Measurements from ENCODE around the gene CDH22. TPM values are rescaled to one million over a fixed set of nuclear protein-coding genes. Genes with fewer than 3 reads are reported as not detected.

The CDH22 gene
- total RNA-seq, 2 donors from 2014 or later: 0.07 TPM; not detected in 1

DNA sequence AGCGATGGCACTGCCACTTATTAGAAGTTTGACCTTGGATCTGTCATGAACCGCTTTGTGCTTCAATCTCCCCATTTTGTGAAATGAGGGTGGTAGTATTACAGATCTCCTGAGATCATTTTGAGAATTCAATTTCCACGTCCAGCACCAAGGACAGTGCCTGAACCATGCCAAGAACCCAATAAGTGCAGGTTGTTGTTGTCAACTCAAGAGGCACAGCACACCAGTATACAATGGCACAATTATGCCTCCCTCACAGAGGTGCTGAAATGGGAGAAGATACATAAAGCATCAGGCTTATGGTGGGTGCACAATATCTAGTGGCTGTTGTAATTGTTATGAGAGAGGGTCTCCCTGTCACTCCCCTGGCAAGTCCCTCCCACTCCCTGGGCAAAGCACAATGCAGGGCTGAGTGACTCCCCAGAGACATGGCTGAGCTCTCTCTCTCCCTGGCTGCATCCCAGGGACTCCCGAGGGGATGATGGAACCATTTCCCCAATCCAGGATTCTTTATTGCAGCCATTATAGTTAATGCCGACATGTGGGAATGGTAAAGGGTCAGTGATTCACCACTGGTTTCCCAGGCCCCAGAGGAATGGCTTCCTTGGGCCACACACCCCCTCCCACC is 78.7 kb downstream of the CDH22 start:
- ATAC-seq: no peak
- no peak for DNase-seq (ENCODE audit: low spot score in 2 of 2)
- Mint-ChIP-seq H3K36me3 (no peaks in the 10 kb centered on the region), H3K27ac (no peak overlapping the region), H3K9me3 (peaks cover 0 to 4% of the 10 kb centered on the region in 2 donors)

DNA sequence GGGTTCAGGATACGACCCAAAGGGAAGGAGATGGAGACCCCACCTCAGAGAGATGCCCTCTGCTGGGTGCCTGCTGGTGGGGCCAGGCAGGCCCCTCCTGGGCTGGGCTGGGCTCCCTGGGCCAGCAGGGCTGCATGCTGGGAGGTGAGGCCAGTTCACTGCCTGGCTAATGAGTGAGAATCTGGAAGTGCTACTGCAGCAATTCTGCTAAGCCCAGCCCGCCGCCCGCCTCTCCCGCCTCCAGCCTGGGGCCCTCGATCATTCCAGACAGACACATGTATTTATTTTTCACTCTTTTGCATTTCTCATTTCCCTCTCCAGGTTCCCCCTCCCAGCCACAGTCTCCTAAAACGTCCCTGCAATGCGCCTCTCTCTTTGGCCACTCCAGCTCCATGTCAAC is 79.6 kb downstream of the CDH22 start:
- no peak for DNase-seq (ENCODE audit: low spot score in 2 of 2)
- Mint-ChIP-seq H3K27ac (no peak overlapping the region), H3K9me3 (peaks cover 0 to 4% of the 10 kb centered on the region in 2 donors), H3K36me3 (no peaks in the 10 kb centered on the region)
- no peak for ATAC-seq

DNA sequence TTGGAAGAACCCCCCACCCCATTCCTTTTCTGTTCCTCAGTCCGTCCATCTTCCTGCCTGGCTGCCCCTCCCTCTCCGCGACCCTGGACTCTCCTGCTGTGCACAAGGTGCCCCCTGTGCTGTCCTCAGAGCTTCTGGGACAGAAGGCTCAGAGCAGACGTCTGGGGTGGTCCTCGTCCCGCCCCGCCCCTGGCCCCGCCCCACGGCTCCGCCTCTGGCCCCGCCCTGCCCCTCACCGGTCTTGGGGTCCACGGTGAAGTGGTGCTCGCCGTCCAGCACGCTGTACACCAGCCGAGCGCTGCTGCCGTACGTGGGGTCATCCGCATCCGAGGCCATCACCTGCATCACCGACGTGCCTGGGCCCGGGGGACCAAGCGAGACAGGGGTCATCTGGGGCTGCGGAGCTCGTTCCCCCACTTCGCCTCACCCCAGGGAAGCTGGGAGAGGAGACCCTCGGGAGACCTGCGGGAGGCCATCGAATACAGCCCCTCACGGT is 81.0 kb downstream of the CDH22 start:
- no peaks in the 10 kb centered on the region for H3K36me3 Mint-ChIP-seq
- peaks cover 0 to 4% of the 10 kb centered on the region in 2 donors for H3K9me3 Mint-ChIP-seq
- ATAC-seq: no peak
- no peak overlapping the region for H3K27ac Mint-ChIP-seq
- DNase-seq (ENCODE audit: low spot score in 2 of 2): no peak

DNA sequence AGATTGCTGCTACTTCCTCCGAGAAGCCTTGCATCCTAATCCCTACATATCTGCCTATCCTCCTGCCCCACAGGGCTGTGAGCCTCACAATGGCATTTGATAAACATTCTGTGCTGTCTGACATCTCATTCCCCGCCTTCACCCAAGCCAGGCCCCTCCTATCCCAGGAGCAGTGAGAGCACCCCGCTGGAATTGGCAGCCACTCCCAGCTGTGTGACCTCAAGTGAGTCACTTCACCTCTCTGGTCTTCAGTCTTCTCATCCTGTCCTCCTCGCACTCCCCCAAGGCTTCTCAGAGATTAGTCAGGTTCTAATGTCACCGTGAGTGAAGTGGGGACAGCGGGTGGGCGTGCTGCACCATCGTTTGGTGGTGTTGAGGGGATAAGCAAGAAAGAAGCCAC is 81.7 kb downstream of the CDH22 start:
- H3K27ac Mint-ChIP-seq: no peak overlapping the region
- ATAC-seq (peak in 1 of 2 donors; percentile 64), DNase-seq (ENCODE audit: low spot score in 2 of 2) (no peak)
- no peaks in the 10 kb centered on the region for H3K36me3 Mint-ChIP-seq
- peaks cover 0 to 4% of the 10 kb centered on the region in 2 donors for H3K9me3 Mint-ChIP-seq

DNA sequence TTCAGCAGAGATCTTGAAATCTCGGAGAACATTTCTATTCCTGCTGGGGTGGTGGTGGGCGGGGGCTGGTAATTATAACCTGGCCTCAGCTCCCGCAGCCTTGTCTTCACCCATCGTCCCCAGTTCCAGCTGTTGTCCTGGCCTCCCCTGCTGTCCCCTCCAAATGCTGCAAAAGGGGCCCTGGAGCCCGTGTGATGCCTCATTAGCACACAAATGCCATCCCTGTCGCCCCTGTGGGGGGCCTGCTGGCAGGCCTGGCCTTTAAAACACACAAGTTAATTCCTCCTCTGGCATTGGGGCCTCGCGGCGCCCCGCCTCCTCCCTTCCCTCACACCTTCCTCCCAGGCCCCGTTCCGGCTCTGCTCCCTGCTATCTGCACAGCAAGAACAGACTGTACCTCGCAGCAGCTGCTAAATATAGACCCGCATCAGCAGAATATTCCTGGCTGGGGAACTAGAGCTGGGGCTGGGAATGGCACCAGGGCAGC is 85.7 kb downstream of the CDH22 start:
- no peak overlapping the region for H3K27ac Mint-ChIP-seq
- no peak for ATAC-seq
- DNase-seq (ENCODE audit: low spot score in 2 of 2): no peak
- no peaks in the 10 kb centered on the region for H3K9me3 Mint-ChIP-seq
- H3K36me3 Mint-ChIP-seq: no peaks in the 10 kb centered on the region

DNA sequence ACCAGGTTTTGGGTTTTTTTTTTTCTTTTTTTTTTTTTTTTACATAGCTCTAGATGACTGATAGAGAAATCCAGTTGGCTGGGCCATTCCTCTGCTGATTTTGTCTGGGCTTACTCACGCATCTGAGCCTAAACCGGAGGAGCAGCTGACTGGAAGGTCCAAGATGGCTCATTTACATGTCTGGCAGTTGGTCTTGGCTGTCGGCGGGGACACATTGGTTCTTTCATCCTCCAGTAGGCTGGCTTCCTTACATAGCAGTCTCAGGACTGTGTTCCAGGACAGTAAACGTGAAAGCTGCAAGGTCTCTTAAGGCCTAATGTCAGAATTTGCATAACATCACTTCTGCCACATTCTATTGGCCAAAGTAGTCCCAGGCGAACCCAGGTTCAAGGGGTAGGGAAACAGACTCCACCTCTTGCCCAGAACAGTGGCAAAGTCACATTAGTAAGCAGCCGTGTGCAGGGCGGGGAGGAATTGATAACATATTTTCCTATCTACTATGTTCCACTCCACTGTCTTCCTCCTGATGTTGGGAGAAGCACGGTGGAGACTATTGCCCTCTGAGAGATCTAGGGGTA is 87.0 kb downstream of the CDH22 start:
- ATAC-seq (no peak), DNase-seq (ENCODE audit: low spot score in 2 of 2) (no peak)
- H3K36me3 Mint-ChIP-seq: no peaks in the 10 kb centered on the region
- no peaks in the 10 kb centered on the region for H3K9me3 Mint-ChIP-seq
- no peak overlapping the region for H3K27ac Mint-ChIP-seq

DNA sequence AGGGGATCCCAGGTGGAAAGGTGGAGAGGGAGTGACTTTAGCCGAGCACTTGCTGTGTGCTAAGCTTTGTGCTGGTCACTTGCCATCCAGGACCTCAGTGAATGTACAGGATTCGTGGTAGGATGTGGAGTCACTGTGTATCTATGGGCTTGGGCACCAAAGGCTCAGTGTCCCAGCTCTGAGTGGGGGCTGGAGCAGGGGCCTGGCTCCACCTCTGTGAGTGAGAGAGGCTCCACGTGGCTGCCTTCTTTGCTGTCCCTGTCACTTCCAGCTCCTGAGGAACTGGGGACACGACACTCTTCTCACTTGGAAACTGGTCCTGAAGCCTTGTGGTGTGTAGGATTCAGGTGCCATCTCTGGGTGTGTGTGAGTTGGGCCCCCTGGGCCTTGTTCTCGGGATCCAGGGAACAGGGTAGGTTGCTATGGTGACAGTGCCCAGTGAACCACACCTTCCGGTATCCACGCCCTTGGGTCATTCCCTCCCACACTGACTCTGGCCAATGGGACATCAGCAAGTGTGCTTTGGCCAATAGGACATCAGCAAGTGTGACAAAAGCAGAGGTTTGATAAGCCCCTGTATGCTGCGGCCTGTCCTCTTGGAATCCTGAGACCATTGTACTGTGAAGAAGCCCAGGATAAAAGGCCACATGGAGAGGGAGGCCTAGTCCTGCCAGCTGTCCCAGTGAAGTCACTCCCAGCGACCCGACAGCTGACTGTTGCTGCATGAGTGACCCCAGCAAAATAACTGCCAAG is 87.7 kb downstream of the CDH22 start:
- DNase-seq (ENCODE audit: low spot score in 2 of 2) (no peak), ATAC-seq (no peak)
- Mint-ChIP-seq H3K9me3 (no peaks in the 10 kb centered on the region), H3K36me3 (no peaks in the 10 kb centered on the region), H3K27ac (no peak overlapping the region)

DNA sequence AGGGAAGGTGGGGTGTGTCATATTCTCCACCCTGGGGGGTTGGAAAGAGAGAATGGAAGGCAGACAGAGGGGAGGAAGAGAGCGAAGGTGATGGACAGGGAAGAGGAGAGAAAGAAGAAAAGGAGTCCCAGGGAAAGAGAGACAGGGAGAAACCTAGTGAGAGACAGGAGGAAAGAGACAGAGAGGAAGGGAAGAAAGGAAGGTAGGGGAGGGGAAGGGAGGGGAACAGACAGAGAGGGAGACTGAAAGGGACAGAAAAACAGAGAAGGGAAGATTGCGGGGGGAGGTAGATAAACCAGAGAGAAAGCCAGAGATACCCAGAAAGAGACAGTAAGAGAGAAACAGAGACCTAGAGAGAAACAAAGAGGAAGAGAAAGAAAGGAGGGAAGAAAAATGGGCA is 88.4 kb downstream of the CDH22 start:
- Mint-ChIP-seq H3K9me3 (no peaks in the 10 kb centered on the region), H3K27ac (peak overlapping the region in 1 of 2 donors; percentile 1), H3K36me3 (no peaks in the 10 kb centered on the region)
- no peak for DNase-seq (ENCODE audit: low spot score in 2 of 2)
- no peak for ATAC-seq

DNA sequence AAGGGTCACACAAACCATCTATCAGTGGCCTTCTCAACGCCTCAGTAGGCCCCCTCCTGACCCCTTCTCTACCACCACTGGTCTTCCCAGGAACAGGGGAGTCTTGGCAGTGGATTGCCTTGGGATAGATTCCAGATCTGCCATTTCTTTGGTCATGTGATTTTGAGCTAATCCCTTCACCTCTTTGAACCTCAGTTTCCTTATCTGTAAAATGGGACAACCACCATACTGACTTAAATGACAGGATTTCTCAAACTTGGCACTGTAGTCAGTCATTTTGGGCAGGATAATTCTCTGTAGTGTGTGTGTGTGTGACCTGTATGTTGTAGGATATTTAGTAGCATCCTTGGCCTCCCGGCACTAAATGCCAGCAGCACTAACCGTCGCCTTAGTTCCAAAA is 89.1 kb downstream of the CDH22 start:
- Mint-ChIP-seq H3K9me3 (no peaks in the 10 kb centered on the region), H3K36me3 (no peaks in the 10 kb centered on the region), H3K27ac (no peak overlapping the region)
- no peak for ATAC-seq
- DNase-seq (ENCODE audit: low spot score in 2 of 2): no peak

DNA sequence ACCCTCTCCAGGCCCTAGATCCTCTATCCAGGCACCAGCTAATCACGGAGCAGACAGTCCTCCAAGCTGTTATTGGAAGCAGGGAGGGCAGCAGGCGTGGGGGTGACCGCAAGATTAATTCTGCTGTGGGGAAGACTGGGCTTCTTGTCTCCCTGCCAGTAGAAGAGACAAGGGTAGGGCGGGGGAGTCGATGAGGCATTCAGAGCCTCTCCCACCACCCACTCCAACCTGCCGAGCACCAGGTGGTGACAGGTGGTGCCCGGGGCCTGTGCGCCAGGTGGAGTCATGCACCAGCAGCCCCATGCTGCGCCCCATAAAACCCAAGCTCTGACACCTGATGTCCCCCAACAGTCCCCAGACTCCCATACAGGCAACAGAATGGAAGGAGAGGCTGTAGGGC is 89.6 kb downstream of the CDH22 start:
- ATAC-seq (no peak), DNase-seq (ENCODE audit: low spot score in 2 of 2) (no peak)
- no peaks in the 10 kb centered on the region for H3K36me3 Mint-ChIP-seq
- H3K9me3 Mint-ChIP-seq: no peaks in the 10 kb centered on the region
- H3K27ac Mint-ChIP-seq: no peak overlapping the region

DNA sequence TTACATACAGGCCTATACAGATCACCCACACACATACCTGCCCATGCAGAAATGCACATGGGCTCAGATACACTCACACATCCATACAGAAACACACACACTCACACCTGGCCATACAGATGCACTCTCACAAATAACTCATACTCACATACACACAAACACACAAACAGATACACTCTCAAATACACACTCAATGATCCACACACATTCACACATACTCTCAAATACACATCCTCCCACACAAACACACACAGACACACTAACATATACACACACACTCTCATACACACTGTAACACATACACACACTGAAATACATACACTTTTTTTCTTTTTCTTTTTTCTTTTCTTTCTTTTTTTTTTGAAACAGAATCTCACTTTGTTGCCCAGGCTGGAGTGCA is 90.7 kb downstream of the CDH22 start:
- H3K36me3 Mint-ChIP-seq: no peaks in the 10 kb centered on the region
- H3K9me3 Mint-ChIP-seq: no peaks in the 10 kb centered on the region
- ATAC-seq (no peak), DNase-seq (ENCODE audit: low spot score in 2 of 2) (no peak)
- H3K27ac Mint-ChIP-seq: no peak overlapping the region

DNA sequence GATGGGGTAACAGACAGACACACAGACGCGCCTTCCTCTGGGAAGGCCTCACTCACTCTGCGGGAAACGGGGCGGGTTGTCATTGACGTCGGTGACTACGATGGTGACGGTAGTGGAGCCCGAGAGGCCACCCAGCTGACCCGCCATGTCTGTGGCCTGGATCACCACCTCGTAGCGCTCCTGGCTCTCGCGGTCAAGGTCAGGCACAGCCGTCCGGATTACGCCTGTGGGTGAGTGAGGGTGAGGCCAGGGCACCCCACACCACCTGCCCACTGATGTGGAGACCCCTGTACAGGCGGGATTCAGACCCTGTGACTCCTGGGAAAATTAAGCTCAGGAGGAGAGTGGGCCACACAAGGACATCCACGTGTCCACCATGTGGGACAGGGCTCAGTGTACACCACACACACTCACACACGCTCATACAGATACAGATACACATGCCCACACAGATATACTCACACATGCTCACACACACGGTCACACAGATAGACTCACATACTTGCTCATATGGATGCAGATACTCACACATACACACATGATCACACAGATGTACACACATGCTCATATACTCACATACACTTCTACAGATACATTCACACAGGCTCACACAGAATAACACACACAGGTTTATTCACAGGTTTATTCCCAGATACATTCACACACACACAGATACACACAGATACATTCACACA is 91.4 kb downstream of the CDH22 start:
- no peaks in the 10 kb centered on the region for H3K9me3 Mint-ChIP-seq
- H3K27ac Mint-ChIP-seq: no peak overlapping the region
- DNase-seq (ENCODE audit: low spot score in 2 of 2) (no peak), ATAC-seq (no peak)
- no peaks in the 10 kb centered on the region for H3K36me3 Mint-ChIP-seq

DNA sequence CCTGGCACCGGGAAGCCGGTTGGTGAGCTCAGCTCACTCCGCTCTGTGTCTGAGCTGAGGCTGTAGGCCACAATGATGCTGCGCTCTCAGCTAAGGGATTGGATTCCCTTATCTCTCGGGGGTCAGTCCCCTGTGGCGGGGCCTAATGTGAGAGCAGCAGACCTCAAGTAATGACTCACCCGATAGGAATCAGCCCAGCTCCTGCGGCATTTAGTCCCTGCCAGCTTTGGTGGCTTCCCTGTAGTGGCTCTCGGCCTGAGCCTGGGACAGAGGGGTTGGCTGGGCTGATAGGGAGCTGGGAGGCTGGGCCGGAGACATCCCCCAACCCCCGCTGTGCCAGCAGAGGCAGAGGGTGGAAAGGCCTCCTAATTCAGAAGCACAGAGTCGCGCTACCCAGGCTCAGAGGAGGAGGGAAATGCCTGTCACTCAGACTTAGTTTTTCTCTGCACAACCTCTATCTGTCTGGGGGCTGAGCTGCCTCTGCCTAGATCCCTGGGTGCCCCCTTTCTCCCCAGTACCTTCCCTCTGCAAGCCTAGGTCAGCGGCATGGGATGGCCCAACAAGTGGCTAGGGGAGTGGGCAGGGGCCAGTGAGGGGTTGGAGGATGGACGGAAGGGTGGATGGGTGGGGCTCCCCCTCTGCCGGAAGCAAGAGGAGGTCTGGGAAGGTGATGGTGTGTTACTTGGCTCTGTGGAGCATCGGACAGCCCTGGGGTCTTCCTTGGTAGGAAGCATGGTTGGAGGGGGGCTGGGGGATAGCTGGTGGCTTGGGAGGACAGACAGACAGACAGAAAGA is 92.2 kb downstream of the CDH22 start:
- ATAC-seq (peak in 1 of 2 donors; percentile 28), DNase-seq (ENCODE audit: low spot score in 2 of 2) (no peak)
- no peak overlapping the region for H3K27ac Mint-ChIP-seq
- H3K9me3 Mint-ChIP-seq: no peaks in the 10 kb centered on the region
- H3K36me3 Mint-ChIP-seq: no peaks in the 10 kb centered on the region

DNA sequence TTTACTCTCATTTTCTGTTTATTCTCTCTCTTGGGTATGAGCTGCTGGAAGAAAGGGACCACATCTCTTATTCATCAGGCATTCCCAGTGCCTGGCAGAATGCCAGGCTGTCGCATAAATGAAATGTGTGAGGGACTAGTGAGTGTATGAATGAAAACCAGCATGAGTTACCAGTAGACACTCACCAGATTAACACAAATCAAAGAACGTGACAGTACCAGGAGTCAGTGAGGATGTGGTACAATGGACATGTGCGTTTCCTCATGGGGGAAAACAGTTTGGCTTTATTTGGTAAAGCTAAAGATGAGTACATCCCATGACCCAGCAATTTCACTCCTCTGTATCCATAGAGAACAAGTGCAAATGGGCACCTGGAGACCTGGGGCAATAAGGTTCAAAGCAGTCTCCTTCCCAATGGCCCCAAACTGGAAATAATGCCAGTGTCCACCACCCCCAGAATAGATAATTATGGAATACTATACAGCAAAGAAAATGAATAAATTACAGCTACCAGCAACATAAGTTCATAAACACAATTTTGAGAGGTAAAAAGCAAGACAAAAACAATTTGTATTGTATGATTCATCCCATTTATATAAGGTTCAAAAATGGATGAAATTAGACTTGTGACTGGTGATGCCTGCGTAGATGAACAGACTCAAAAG is 93.3 kb downstream of the CDH22 start:
- H3K27ac Mint-ChIP-seq: no peak overlapping the region
- ATAC-seq (no peak), DNase-seq (ENCODE audit: low spot score in 2 of 2) (no peak)
- H3K36me3 Mint-ChIP-seq: no peaks in the 10 kb centered on the region
- H3K9me3 Mint-ChIP-seq: no peaks in the 10 kb centered on the region

DNA sequence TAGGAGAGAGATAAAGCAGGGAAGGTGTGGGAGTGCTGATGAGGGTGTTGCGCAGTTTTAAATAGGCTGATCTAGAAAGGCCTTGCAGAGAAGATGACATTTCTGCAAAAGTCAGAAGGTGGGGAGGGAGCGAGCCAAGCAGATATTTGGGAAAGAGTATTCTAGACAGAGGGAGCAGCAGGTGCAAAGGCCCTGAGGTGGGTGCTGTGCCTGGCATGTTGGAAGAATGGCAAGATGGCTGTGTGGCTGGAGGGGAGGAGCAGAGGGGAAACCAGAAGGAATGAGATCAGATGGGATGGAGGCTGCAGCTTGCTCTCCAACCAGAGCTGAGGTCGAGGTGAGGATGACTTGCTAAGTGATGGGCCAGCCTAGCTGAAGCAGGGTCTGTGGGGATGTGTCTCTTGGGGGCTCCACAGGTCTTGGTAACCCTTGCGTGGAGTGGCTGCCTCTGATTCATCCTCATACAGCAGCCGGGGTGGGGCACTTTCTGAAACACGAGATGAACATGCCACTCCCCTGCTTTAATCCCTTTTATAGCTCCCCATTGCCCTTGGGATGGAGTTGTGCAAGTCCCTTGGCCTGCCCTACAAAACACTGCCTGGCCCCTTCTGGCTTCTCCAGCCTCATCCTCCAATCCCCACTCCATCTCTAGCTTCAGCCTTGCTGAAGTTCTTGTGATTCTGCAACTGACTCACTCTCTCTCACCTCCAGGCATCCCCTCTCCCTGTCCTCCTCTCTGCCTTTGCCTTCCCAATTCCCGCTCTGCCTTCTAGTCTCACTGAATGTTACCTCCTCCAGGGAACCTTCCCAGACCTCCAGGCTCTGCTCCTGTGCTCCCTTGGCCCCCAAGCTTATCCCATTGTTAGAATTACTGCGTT is 94.1 kb downstream of the CDH22 start:
- ATAC-seq: no peak

More for the DNA sequence above, 94.1 kb downstream of the CDH22 start:
- Mint-ChIP-seq H3K9me3 (no peaks in the 10 kb centered on the region), H3K36me3 (no peaks in the 10 kb centered on the region), H3K27ac (no peak overlapping the region)
- DNase-seq (ENCODE audit: low spot score in 2 of 2): no peak

All from activated naive CD4-positive, alpha-beta T cell treated with anti-CD3 and anti-CD28 coated beads, Interleukin-2, amount 50 U/mL, for 72 hours (primary cell).